Measurements from ENCODE around the gene CFDP1.

Gene CFDP1

GRCh38 chr16:75294773-75295459, 138.4 kb downstream of the CFDP1 start:
- no peak overlapping the region for H3K4me2 ChIP-seq (ENCODE audit: low read length)
- H2AFZ ChIP-seq (ENCODE audit: low read length): no peak overlapping the region
- no peak overlapping the region for H3K27ac ChIP-seq (ENCODE audit: low read depth, low read length, poor library complexity, severe bottlenecking)
- no peaks in the 10 kb centered on the region for H3K79me2 ChIP-seq (ENCODE audit: insufficient read depth, low read length)
- H3K4me1 ChIP-seq (ENCODE audit: insufficient read depth, low read length, severe bottlenecking): no peaks in the 10 kb centered on the region
- no peaks in the 10 kb centered on the region for H3K9me3 ChIP-seq (ENCODE audit: low read length)
- no peaks in the 10 kb centered on the region for H3K9me2 ChIP-seq (ENCODE audit: low read depth, low read length)
- no peak for TF ChIP-seq CTCF (IDR thresholded peaks at IDR 0.05; ENCODE audit: low read length)
- no peak for TF ChIP-seq EZH2 (IDR thresholded peaks at IDR 0.05; ENCODE audit: borderline replicate concordance, low read length)
- no peaks in the 10 kb centered on the region for H3K27me3 ChIP-seq (ENCODE audit: insufficient read depth, low read length)
- H3K4me3 ChIP-seq (ENCODE audit: low read depth, low read length, poor library complexity, severe bottlenecking): no peak overlapping the region
- no peaks in the 10 kb centered on the region for H4K20me1 ChIP-seq (ENCODE audit: insufficient read depth, low read length)
- no peak overlapping the region for H3K9ac ChIP-seq (ENCODE audit: low read length)
- H3K36me3 ChIP-seq (ENCODE audit: insufficient read depth, low read length): peaks cover 43% of the 10 kb centered on the region; the same call in 1 of the 2 replicates
- no peaks in the 10 kb centered on the region for H3F3A ChIP-seq (ENCODE audit: insufficient read depth, low read length)

- peaks cover 46% of the 10 kb centered on the region; the same call in 1 of the 2 replicates for H3K36me3 ChIP-seq (ENCODE audit: insufficient read depth, low read length)
- no peak overlapping the region for H3K27ac ChIP-seq (ENCODE audit: low read depth, low read length, poor library complexity, severe bottlenecking)
- H3K9ac ChIP-seq (ENCODE audit: low read length): no peak overlapping the region
These were observed 139.5 kb downstream of the CFDP1 start for GRCh38 chr16:75293772-75294171.

GRCh38 chr16:75293173-75293572, 140.1 kb downstream of the CFDP1 start:
- Histone ChIP-seq H3K27ac (ENCODE audit: low read depth, low read length, poor library complexity, severe bottlenecking) (no peak overlapping the region), H3K4me1 (ENCODE audit: insufficient read depth, low read length, severe bottlenecking) (no peaks in the 10 kb centered on the region), H3K79me2 (ENCODE audit: insufficient read depth, low read length) (no peaks in the 10 kb centered on the region), H3K27me3 (ENCODE audit: insufficient read depth, low read length) (no peaks in the 10 kb centered on the region), H3K36me3 (ENCODE audit: insufficient read depth, low read length) (peaks cover 45% of the 10 kb centered on the region; the same call in 1 of the 2 replicates), H3K4me2 (ENCODE audit: low read length) (no peak overlapping the region), H3K9ac (ENCODE audit: low read length) (no peak overlapping the region), H3F3A (ENCODE audit: insufficient read depth, low read length) (no peaks in the 10 kb centered on the region), H2AFZ (ENCODE audit: low read length) (no peak overlapping the region), H4K20me1 (ENCODE audit: insufficient read depth, low read length) (no peaks in the 10 kb centered on the region), H3K9me3 (ENCODE audit: low read length) (no peaks in the 10 kb centered on the region), H3K9me2 (ENCODE audit: low read depth, low read length) (no peaks in the 10 kb centered on the region), H3K4me3 (ENCODE audit: low read depth, low read length, poor library complexity, severe bottlenecking) (no peak overlapping the region)
- TF ChIP-seq EZH2 (IDR thresholded peaks at IDR 0.05; ENCODE audit: borderline replicate concordance, low read length) (no peak), CTCF (IDR thresholded peaks at IDR 0.05; ENCODE audit: low read length) (no peak)

More at GRCh38 chr16:75293772-75294171, 139.5 kb downstream of the CFDP1 start:
- Histone ChIP-seq H3K4me3 (ENCODE audit: low read depth, low read length, poor library complexity, severe bottlenecking) (no peak overlapping the region), H3K4me1 (ENCODE audit: insufficient read depth, low read length, severe bottlenecking) (no peaks in the 10 kb centered on the region), H3K79me2 (ENCODE audit: insufficient read depth, low read length) (no peaks in the 10 kb centered on the region), H3F3A (ENCODE audit: insufficient read depth, low read length) (no peaks in the 10 kb centered on the region), H3K4me2 (ENCODE audit: low read length) (no peak overlapping the region), H3K27me3 (ENCODE audit: insufficient read depth, low read length) (no peaks in the 10 kb centered on the region), H3K9me3 (ENCODE audit: low read length) (no peaks in the 10 kb centered on the region), H4K20me1 (ENCODE audit: insufficient read depth, low read length) (no peaks in the 10 kb centered on the region), H3K9me2 (ENCODE audit: low read depth, low read length) (no peaks in the 10 kb centered on the region), H2AFZ (ENCODE audit: low read length) (no peak overlapping the region)
- TF ChIP-seq CTCF (IDR thresholded peaks at IDR 0.05; ENCODE audit: low read length) (no peak), EZH2 (IDR thresholded peaks at IDR 0.05; ENCODE audit: borderline replicate concordance, low read length) (no peak)

Measured in OCI-LY1 (cell line).